HepG2 (cell line): ENCODE data around the gene ATIC. TPM values are rescaled to one million over a fixed set of nuclear protein-coding genes. Genes with fewer than 3 reads are reported as not detected.

ENCODE experiments used
- ATAC-seq: fragments of 200-7000 bp; cut with Tn5 transposase; 3 replicates; pipeline ENCODE4 v1.9.1; 2020; ENCODE audit warnings: mild to moderate bottlenecking, moderate library complexity
- BruUV-seq: library from RNA; stranded (reverse); fragments of 400-500 nt; replicated peaks from 2 replicates; lab custom pipeline; 2021; lab: Mats Ljungman, UMichigan
- CTCF ChIA-PET: fragments of 300-600 bp; formaldehyde crosslinking; extraction: SDS; loops from one replicate; lab custom pipeline; 2021; ENCODE audit warnings: low total read pairs, inconsistent platforms, low intra/inter-chr PET ratio; lab: Yijun Ruan, JAX
- POLR2A ChIA-PET: fragments of 350-600 bp; sonication (Branson Sonifier 250); formaldehyde crosslinking; loops from one replicate; lab custom pipeline; 2020; ENCODE audit warnings: antibody characterized with exemption, inconsistent platforms; lab: Yijun Ruan, JAX
- DNase-seq: peaks from one replicate; pipeline ENCODE4 v3.0.0-alpha.2; 2015; ENCODE audit warnings: low spot score
- FAIRE-seq: peaks from 3 replicates; lab custom pipeline; 2011; peaks lifted over from hg19 to GRCh38; lab: Jason Lieb, UNC
- H2AFZ ChIP-seq: one replicate; pipeline ENCODE4 v1.6.1; 2011; ENCODE audit warnings: low read length, inconsistent platforms
- H3K27ac ChIP-seq: fragments of 300-600 bp; 3 replicates; pipeline ENCODE4 v1.8.0; 2011; ENCODE audit warnings: mixed run types, mild to moderate bottlenecking, mixed read lengths, low read length, inconsistent platforms; ENCODE audit not compliant: insufficient read depth; ENCODE audit errors: extremely low read length
- H3K27me3 ChIP-seq, 2 experiments: fragments of 200-600 bp in 1 of 2; 2 replicates in 1 of 2; 3 replicates in 1 of 2; pipeline versions ENCODE4 v1.6.0 to v1.8.0; 2011; ENCODE audit warnings: low read length in 2 of 2, mild to moderate bottlenecking in 2 of 2, moderate library complexity in 2 of 2, inconsistent platforms in 1 of 2; ENCODE audit not compliant: insufficient read depth in 2 of 2, control insufficient read depth in 1 of 2
- H3K36me3 ChIP-seq, 2 experiments: fragments of 200-600 bp in 1 of 2; replicated peaks in 1 of 2; 2 replicates in 1 of 2; 3 replicates in 1 of 2; pipeline versions ENCODE4 v1.5.1 to v1.8.0; 2011; ENCODE audit warnings: low read length in 2 of 2, inconsistent platforms in 1 of 2; ENCODE audit not compliant: insufficient read depth in 2 of 2, control insufficient read depth in 1 of 2
- H3K4me1 ChIP-seq: 2 replicates; pipeline ENCODE4 v1.5.1; 2012; ENCODE audit warnings: low read length, inconsistent platforms; ENCODE audit not compliant: insufficient read depth
- H3K4me2 ChIP-seq: 2 replicates; pipeline ENCODE4 v1.6.0; 2011; ENCODE audit warnings: low read depth, low read length, inconsistent platforms
- H3K4me3 ChIP-seq, 3 experiments: fragments of 200-600 bp in 1 of 3; sonication (generic), shearing (Covaris generic) in 1 of 3; replicated peaks in 1 of 3; 2 replicates each; pipeline ENCODE4 v1.5.1; 2011 to 2016; ENCODE audit warnings: low read length in 3 of 3, inconsistent platforms in 2 of 3, low read depth in 2 of 3, mild to moderate bottlenecking in 2 of 3, control low read depth in 1 of 3, mixed read lengths in 1 of 3; ENCODE audit not compliant: insufficient read depth in 1 of 3
- H3K79me2 ChIP-seq: one replicate; pipeline ENCODE4 v1.6.1; 2011; ENCODE audit warnings: low read length, inconsistent platforms; ENCODE audit not compliant: insufficient read depth
- H3K9ac ChIP-seq: 2 replicates; pipeline ENCODE4 v1.6.0; 2011; ENCODE audit warnings: mild to moderate bottlenecking, low read depth, low read length, inconsistent platforms; ENCODE audit not compliant: insufficient read depth
- H3K9me3 ChIP-seq: 2 replicates; pipeline ENCODE4 v1.5.1; 2012; ENCODE audit warnings: mild to moderate bottlenecking, low read length
- H4K20me1 ChIP-seq: 2 replicates; pipeline ENCODE4 v1.6.0; 2011; ENCODE audit warnings: inconsistent platforms, mild to moderate bottlenecking, low read length, moderate library complexity; ENCODE audit not compliant: insufficient read depth
- AGO2 ChIP-seq: fragments of 200-400 bp; formaldehyde crosslinking; optimal IDR thresholded peaks from 2 replicates; pipeline ENCODE3; 2017; ENCODE audit warnings: mild to moderate bottlenecking, low read depth, low read length, moderate library complexity
- CCDC6 ChIP-seq: sonication (generic); formaldehyde crosslinking; IDR thresholded peaks from 2 replicates; pipeline ENCODE4 v1.8.1; 2022; ENCODE audit warnings: mild to moderate bottlenecking, missing genetic modification reagents, moderate library complexity
- FOXJ3 ChIP-seq: sonication (generic); formaldehyde crosslinking; IDR thresholded peaks from 2 replicates; pipeline ENCODE4 v1.4.0; 2020; ENCODE audit warnings: missing genetic modification reagents, mild to moderate bottlenecking, borderline replicate concordance
- POLR2A ChIP-seq, 2 experiments: IDR thresholded peaks; 2 replicates each; pipeline ENCODE4 v1.6.1; 2011; ENCODE audit warnings: low read depth in 2 of 2, low read length in 2 of 2, mild to moderate bottlenecking in 1 of 2, moderate library complexity in 1 of 2; ENCODE audit not compliant: insufficient read depth in 1 of 2
- POLR2AphosphoS5 ChIP-seq: IDR thresholded peaks from 2 replicates; pipeline ENCODE4 v1.6.1; 2012; ENCODE audit warnings: low read depth, low read length
- PRMT3 ChIP-seq: sonication (generic); formaldehyde crosslinking; IDR thresholded peaks from 2 replicates; pipeline ENCODE4 v1.8.1; 2022; ENCODE audit warnings: low read depth, mild to moderate bottlenecking, moderate library complexity, missing genetic modification reagents, borderline replicate concordance
- RBM22 ChIP-seq: fragments of 200-400 bp; formaldehyde crosslinking; optimal IDR thresholded peaks from 2 replicates; pipeline ENCODE3; 2017; ENCODE audit warnings: mild to moderate bottlenecking, low read length, moderate library complexity
- TAF1 ChIP-seq: sonication (generic); formaldehyde crosslinking; IDR thresholded peaks from 2 replicates; pipeline ENCODE4 v1.4.0; 2020; ENCODE audit warnings: missing genetic modification reagents
- TBX2 ChIP-seq: sonication (generic); formaldehyde crosslinking; IDR thresholded peaks from 2 replicates; pipeline ENCODE4 v1.5.0; 2020; ENCODE audit warnings: missing genetic modification reagents, mild to moderate bottlenecking, borderline replicate concordance
- TOPORS ChIP-seq: sonication (generic); formaldehyde crosslinking; IDR thresholded peaks from 2 replicates; pipeline ENCODE4 v1.8.0; 2023; ENCODE audit warnings: mild to moderate bottlenecking, missing genetic modification reagents
- U2AF1 ChIP-seq: fragments of 200-400 bp; formaldehyde crosslinking; optimal IDR thresholded peaks from 2 replicates; pipeline ENCODE3; 2017; ENCODE audit warnings: mild to moderate bottlenecking, low read depth, low read length
- ZNF350 ChIP-seq: sonication (generic); formaldehyde crosslinking; IDR thresholded peaks from 2 replicates; pipeline ENCODE4 v1.4.0; 2020; ENCODE audit warnings: mild to moderate bottlenecking, low read depth, missing genetic modification reagents, borderline replicate concordance
- ZNF878 ChIP-seq: sonication (generic); formaldehyde crosslinking; IDR thresholded peaks from 2 replicates; pipeline ENCODE4 v1.8.1; 2023; ENCODE audit warnings: mild to moderate bottlenecking, missing genetic modification reagents, moderate library complexity
- ZSCAN20 ChIP-seq: sonication (generic); formaldehyde crosslinking; IDR thresholded peaks from 2 replicates; pipeline ENCODE4 v1.4.0; 2020; ENCODE audit warnings: missing genetic modification reagents, mild to moderate bottlenecking, borderline replicate concordance
- WGBS: methylation state at CpG from one replicate; pipeline ENCODE4 v1.1.6; 2017; ENCODE audit warnings: low lambda C conversion rate; 5-methylcytosine and 5-hydroxymethylcytosine counted together
- in situ Hi-C: cut with HindIII; loops from 2 replicates; pipeline ENCODE4 v1.10.0; 2017; ENCODE audit warnings: low pct_unique_long_range_greater_than_20kb; ENCODE audit not compliant: extremely low pct_ligation_motif_present
- intact Hi-C: fragments of 100-400 bp; cut with micrococcal nuclease; formaldehyde crosslinking; loops from one replicate; pipeline ENCODE4 v1.10.0; 2022; ENCODE audit not compliant: unreplicated experiment
- polyA plus RNA-seq, 8 experiments: library from polyadenylated mRNA; depleted of rRNA in 3 of 8; stranded (reverse) in 7 of 8; unstranded in 1 of 8; fragments of >200 nt; fragmentation: Illumina TruSeq in 4 of 8; extraction: Trizol in 4 of 8; gene quantifications; 2 replicates each; pipeline versions ENCODE4 v1.2.1 to v1.2.3, GENCODE V29; 2011 to 2016; ENCODE audit warnings: low read depth in 4 of 8, missing spikeins in 1 of 8, mixed read lengths in 1 of 8; ENCODE audit not compliant: insufficient read depth in 1 of 8
- total RNA-seq, 5 experiments: library from RNA; depleted of rRNA; stranded (reverse); fragments of >200 nt; fragmentation: Illumina TruSeq; extraction: Trizol; gene quantifications; 2 replicates each; pipeline ENCODE4 v1.2.3, GENCODE V29; 2016; ENCODE audit warnings: low read depth in 1 of 5
- TF ChIP-seq, protein P1 (sequence below): sonication (generic); formaldehyde crosslinking; conservative IDR thresholded peaks from 2 replicates; pipeline ENCODE4 v1.8.0; 2022; ENCODE audit warnings: missing genetic modification reagents
- TF ChIP-seq, protein P2 (sequence below): sonication (generic); formaldehyde crosslinking; IDR thresholded peaks from 2 replicates; pipeline ENCODE4 v1.4.0; 2020; ENCODE audit warnings: missing genetic modification reagents

The ATIC gene
- total and polyA plus RNA-seq, 2 of the 13 experiments (the other 11 are each of a cell fraction or from before 2014, with no cell fraction given): 89.8 to 146 TPM

DNA sequence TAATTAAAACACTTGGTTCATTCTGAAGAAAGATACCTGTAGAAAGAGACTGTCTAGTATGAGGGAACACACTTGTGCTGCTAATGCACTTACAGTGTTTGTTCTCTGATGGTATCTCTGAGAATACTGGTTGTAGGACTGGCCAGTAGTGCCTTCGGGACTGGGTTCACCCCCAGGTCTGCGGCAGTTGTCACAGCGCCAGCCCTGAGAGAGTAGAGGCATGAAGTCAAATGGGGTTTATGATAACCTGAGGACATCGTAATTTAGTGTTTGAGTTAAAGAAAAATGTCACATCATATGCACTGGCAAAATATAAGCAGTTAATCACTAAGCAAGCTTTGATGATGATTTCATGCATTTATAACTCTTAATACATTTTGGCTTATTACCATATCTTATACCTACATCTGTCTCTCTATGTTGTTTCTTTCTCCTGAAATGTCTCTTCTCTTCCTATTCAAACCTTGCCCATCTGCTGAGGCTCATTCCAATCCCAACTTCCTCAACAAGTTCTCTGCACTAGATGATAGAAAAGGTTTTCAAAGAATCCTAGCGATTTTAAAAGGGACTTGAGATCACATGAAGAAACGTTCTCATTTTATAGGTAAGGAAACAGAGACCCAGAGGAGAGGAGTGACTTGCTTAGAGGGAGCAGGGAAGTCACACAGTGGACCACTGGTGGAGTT is 50.2 kb downstream of the ATIC start (continued):
- TF ChIP-seq, protein P1, sequence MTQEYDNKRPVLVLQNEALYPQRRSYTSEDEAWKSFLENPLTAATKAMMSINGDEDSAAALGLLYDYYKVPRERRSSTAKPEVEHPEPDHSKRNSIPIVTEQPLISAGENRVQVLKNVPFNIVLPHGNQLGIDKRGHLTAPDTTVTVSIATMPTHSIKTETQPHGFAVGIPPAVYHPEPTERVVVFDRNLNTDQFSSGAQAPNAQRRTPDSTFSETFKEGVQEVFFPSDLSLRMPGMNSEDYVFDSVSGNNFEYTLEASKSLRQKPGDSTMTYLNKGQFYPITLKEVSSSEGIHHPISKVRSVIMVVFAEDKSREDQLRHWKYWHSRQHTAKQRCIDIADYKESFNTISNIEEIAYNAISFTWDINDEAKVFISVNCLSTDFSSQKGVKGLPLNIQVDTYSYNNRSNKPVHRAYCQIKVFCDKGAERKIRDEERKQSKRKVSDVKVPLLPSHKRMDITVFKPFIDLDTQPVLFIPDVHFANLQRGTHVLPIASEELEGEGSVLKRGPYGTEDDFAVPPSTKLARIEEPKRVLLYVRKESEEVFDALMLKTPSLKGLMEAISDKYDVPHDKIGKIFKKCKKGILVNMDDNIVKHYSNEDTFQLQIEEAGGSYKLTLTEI (CRISPR knock-in tag): no peak
- peak; percentile 23; the same call in 1 of the 2 replicates for TF ChIP-seq FOXJ3
- TF ChIP-seq, protein P2, sequence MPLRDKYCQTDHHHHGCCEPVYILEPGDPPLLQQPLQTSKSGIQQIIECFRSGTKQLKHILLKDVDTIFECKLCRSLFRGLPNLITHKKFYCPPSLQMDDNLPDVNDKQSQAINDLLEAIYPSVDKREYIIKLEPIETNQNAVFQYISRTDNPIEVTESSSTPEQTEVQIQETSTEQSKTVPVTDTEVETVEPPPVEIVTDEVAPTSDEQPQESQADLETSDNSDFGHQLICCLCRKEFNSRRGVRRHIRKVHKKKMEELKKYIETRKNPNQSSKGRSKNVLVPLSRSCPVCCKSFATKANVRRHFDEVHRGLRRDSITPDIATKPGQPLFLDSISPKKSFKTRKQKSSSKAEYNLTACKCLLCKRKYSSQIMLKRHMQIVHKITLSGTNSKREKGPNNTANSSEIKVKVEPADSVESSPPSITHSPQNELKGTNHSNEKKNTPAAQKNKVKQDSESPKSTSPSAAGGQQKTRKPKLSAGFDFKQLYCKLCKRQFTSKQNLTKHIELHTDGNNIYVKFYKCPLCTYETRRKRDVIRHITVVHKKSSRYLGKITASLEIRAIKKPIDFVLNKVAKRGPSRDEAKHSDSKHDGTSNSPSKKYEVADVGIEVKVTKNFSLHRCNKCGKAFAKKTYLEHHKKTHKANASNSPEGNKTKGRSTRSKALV (CRISPR knock-in tag): peak; percentile 61; the same call in 1 of the 2 replicates

DNA sequence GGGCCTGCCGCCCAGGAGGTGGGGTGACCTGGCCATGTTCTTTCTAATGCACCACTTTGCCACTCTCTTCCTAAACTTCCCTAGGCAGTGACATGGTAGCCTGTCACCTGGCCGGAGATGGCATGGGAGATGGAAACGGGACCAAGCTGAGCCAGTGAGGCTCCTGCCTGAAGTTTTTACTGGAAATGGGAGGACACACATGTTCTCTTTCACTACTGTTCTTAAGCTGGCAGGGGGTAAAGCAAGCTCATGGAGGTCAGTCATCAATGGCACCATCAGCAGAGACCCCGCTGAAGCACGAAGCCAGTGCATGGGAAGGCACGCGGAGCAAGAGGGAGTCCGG is 50.7 kb downstream of the ATIC start:
- H3K27ac ChIP-seq: no peak overlapping the region
- H3K36me3 ChIP-seq: peaks cover 34 to 68% of the 10 kb centered on the region in 2 experiments
- ChIA-PET POLR2A (interaction anchor here (0.5 kb wide), 1 partner anchor 431 kb away, joined by 3 read pairs; no protein-coding TSS in a partner anchor), CTCF (no interaction called here)
- no TSS peak for BruUV-seq
- FAIRE-seq (no peak), ATAC-seq (peak; percentile 10), DNase-seq (no peak)
- 97% methylated on average over 8 of the region's 8 CpGs for WGBS
- H3K4me2 ChIP-seq: no peak overlapping the region
- H3K27me3 ChIP-seq: no peaks in the 10 kb centered on the region
- H3K4me3 ChIP-seq: no peak overlapping the region
- H3K79me2 ChIP-seq: no peaks in the 10 kb centered on the region
- H3K9me3 ChIP-seq: no peaks in the 10 kb centered on the region
- H3K4me1 ChIP-seq: no peaks in the 10 kb centered on the region
- intact Hi-C loops: no loop called here
- in situ Hi-C loops: no loop called here
- H2AFZ ChIP-seq: no peak overlapping the region
- no peak overlapping the region for H3K9ac ChIP-seq
- peaks cover 36% of the 10 kb centered on the region for H4K20me1 ChIP-seq
- TF ChIP-seq ZNF878 (CRISPR knock-in tag): peak; percentile 47; the same call in 1 of the 2 replicates
- TF ChIP-seq RBM22: peak; percentile 99
- peak; percentile 64 for TF ChIP-seq U2AF1
- peak; percentile 92 for TF ChIP-seq AGO2
- TF ChIP-seq PRMT3 (CRISPR knock-in tag): 0 out of 2 replicates have a peak, but pooled peaks have one; percentile 58
- peak in 1 of 2 experiments; percentile 59; a peak in 2 of 4 replicates for TF ChIP-seq POLR2A (IDR thresholded peaks at IDR 0.05; ENCODE audit: insufficient read depth in 1 of 2, low read depth in 2 of 2, low read length in 2 of 2)
- TF ChIP-seq CCDC6 (CRISPR knock-in tag): peak; percentile 45; the same call in 1 of the 2 replicates
- 0 out of 2 replicates have a peak, but pooled peaks have one; percentile 55 for TF ChIP-seq TOPORS (CRISPR knock-in tag)
- TF ChIP-seq TAF1: no peak
- 0 out of 2 replicates have a peak, but pooled peaks have one; percentile 9 for TF ChIP-seq TBX2 (CRISPR knock-in tag)
- peak; percentile 55 for TF ChIP-seq POLR2AphosphoS5
- no peak for TF ChIP-seq ZSCAN20 (CRISPR knock-in tag)
- no peak for TF ChIP-seq ZNF350 (CRISPR knock-in tag)
